GM19193 (cell line): ENCODE measurements around the gene NMBR.

Experiments
- POLR2A ChIP-seq: IDR thresholded peaks from 4 replicates; pipeline ENCODE4 v1.6.1; 2011; ENCODE audit not compliant: insufficient read depth, insufficient read length; ENCODE audit errors: extremely low read depth

The NMBR gene

DNA sequence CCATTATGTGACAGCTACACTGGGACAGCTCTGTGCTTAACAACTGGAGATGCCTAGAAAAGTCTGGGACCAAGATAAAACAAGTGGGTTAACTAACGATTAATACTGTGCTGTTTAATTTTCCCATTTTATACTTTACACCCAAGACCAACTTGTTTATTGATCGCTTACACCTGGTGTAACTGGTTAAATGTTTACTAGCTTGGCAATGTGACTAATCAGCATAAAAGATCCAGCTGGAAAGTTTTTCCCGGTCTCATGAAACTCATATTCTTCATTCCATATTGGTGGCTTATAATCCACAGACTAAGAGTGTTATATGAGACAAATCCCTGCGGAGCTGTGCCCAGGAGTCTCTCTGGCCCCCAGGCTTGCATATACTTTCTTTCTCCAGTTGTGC is 115.9 kb downstream of the NMBR start:
- TF ChIP-seq POLR2A = no peak

DNA sequence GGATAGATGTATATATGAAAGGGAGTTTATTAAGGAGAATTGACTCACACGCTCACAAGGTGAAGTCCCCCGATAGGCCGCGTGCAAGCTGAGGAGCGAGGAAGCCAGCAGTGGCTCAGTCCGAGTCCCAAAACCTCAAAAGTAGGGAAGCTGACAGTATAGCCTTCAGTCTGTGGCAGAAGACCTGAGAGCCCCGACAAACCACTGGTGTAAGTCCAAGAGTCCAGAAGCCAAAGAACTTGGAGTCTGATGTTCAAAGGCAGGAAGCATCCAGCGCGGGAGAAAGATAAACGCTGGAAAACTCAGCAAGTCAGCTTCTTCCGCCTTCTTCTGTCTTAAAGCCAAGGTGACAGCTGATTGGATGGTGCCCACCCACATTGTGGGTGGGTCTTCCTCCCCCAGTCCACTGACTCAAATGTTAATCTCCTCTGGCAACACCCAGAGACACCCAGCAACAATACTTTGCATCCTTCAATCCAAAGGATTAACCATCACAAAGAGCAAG is 116.8 kb downstream of the NMBR start:
- no peak for TF ChIP-seq POLR2A

DNA sequence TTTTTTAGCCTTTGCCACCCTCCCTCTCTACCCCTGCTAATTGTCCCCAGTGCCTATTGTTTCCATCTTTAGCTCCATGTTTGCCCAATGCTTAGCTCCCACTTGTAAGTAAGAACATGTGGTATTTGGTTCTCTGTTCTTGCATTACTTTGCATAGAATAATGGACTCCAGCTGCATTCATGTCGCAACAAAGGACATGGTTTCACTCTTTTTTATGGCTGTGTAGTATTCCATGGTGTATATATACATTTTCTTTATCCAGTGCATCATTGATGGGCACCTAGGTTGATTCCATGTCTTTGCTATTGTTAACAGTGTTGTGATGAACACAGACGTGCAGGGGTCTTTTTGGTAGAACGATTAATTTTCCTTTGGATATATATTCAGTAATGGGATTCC is 118.4 kb downstream of the NMBR start:
- TF ChIP-seq POLR2A = no peak

DNA sequence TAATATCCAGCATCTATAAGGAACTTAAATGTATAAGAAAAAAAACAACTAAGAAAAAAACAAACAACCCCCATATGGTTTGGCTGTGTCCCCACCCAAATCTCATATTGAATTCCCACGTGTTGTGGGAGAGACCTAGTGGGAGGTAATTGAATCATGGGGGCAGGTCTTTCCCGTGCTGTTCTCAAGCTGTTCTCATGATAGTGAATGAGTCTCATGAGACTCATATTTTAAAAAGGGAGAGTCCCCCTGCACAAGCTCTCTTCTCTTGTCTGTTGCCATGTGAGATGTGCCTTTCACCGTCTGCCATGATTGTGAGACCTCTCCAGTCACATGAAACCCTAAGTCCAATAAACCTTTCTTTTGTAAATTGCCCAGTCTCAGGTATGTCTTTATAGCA is 119.8 kb downstream of the NMBR start:
- TF ChIP-seq POLR2A = no peak

DNA sequence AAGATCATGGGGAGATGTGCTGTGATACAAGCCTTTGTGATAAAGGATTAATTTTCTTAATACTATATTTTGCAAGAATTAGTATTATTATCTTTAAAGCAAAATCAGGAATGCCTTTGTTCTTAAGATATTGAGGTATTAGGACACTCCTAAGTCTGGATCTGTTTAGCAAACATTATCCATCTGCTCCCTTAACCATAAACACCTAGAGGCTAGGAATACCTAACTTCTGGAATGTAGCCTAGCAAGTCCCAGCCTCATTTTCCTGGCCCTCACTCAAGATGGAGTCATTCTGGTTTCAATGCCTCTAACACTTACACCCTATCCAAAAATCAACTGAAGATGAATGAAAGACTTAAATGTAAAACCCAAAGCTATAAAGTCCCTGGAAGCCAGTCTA is 120.5 kb downstream of the NMBR start:
- TF ChIP-seq POLR2A = no peak
